22Rv1 (cell line): ENCODE data around the gene FUZ.

ENCODE experiments used
- H3K27ac ChIP-seq: fragments of 450-650 bp; 2 replicates; pipeline ENCODE4 v1.5.1; 2017
- CTCF ChIP-seq: fragments of 450-650 bp; IDR thresholded peaks from 2 replicates; pipeline ENCODE4 v1.5.1; 2017; ENCODE audit warnings: mild to moderate bottlenecking
- ZFX ChIP-seq: fragments of 450-650 bp; IDR thresholded peaks from 2 replicates; pipeline ENCODE4 v1.6.1; 2017; ENCODE audit warnings: antibody characterized with exemption, borderline replicate concordance

FUZ gene

GRCh38 chr19:49776371-49776764 is 36.7 kb downstream of the FUZ start:
- TF ChIP-seq CTCF, result no peak
- no peak for TF ChIP-seq ZFX

GRCh38 chr19:49775742-49776370 is 37.2 kb downstream of the FUZ start:
- H3K27ac ChIP-seq, result no peak overlapping the region
- no peak for TF ChIP-seq CTCF
- no peak for TF ChIP-seq ZFX

More at GRCh38 chr19:49776371-49776764, 36.7 kb downstream of the FUZ start:
- H3K27ac ChIP-seq, result no peak overlapping the region

DNA sequence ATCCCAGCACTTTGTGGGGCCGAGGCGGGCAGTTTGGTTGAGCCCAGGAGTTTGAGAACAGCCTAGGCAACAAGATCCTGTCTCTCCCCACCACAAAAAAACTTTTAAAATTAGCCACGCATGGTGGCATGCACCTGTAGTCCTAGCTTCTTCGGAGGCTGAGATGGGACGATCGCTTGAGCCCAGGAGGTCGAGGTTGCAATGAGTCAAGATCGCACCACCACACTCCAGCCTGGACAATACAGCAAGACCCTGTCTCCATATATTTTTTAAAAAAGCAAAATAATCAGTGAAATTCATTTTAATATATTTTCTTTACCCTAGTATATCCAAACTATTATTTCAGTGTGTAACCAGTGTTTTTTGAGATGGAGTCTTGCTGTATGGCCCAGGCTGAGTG is 38.1 kb downstream of the FUZ start:
- H3K27ac ChIP-seq, result no peak overlapping the region
- TF ChIP-seq ZFX, result no peak
- TF ChIP-seq CTCF, result no peak

DNA sequence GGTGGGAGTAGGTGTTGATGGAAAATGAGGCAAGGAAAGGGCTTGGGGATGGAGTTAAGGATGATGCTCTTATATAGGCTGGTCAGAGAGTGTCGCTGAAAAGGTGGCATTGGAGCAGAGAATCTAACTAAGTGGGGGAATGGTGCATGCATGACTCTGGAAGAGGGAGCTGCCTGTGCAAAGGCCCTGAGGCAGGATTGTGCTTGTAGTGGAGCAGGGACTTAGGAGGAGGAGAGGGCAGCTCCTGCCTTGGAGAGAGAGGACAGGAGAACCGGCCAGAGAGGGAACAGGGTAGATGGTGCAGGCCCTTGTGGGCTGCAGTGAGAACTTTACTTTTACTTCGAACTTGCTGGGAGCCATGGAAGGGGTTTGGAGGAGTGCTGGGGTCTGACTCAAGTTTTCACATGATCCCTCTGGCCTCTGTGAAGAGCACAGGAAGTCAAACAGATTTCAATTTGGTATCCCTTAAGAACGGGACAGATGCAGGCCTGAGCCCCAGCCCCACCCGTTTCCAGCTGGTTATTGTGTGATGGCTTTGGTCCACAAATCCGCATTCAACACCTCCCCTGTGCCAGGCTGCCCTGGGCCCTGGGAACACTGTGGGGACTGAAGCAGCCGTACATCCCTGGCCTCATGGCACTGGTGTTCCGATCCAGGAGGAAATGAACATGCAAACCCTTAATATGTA is 39.3 kb downstream of the FUZ start:
- H3K27ac ChIP-seq, result no peak overlapping the region
- no peak for TF ChIP-seq ZFX
- no peak for TF ChIP-seq CTCF

GRCh38 chr19:49772850-49773432 is 40.2 kb downstream of the FUZ start:
- H3K27ac ChIP-seq, result no peak overlapping the region
- no peak for TF ChIP-seq CTCF
- no peak for TF ChIP-seq ZFX

DNA sequence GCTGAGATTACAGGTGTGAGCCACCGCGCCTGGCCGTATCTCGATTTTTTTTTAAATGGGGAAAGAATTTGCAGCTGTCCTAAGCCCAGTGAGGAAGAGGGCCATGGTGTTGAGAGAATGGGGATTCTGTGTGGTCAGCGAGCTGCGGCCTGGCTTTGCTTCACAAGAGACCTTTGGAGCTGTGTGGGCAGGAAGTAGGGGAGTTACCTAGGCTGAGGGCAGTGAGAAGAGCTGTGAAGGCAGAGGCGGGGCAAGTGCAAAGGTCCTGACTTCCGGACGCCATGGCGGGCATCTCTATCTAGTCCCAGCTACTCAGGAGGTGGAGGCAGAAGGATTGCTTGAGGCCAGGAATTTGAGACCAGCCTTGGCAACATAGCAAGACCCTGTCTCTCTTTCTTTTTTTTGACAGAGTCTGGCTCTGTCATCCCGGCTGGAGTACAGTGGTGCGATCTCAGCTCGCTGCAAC is 41.4 kb downstream of the FUZ start:
- no peak overlapping the region for H3K27ac ChIP-seq
- TF ChIP-seq CTCF, result no peak
- TF ChIP-seq ZFX, result no peak

DNA sequence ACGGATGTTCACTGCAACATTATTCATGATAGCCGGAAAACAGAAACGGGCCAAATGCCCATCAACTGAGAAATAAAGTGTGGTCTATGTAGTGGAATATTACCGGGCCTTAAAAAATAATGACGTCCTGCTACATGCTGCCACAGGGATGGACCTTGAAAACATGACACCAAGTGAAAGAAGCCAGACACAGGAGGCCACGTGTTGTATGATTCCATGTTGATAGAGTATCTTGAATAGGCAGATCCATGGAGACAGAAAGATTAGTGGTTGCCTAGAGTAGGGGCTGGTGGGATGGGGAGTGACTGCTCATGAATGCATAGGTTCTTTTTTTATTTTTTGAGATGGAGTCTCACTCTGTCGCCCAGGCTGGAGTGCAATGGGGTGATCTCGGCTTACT is 42.6 kb downstream of the FUZ start:
- no peak overlapping the region for H3K27ac ChIP-seq
- TF ChIP-seq ZFX, result no peak
- no peak for TF ChIP-seq CTCF
